K562 (cell line): Measurements from ENCODE around the gene BAIAP3. TPM values are rescaled to one million over a fixed set of nuclear protein-coding genes. Genes with fewer than 3 reads are reported as not detected.

ENCODE experiments used
- ATAC-seq: fragments of 200-7000 bp; cut with Tn5 transposase; 3 replicates; pipeline ENCODE4 v1.9.1; 2020; ENCODE audit warnings: moderate library complexity
- BruUV-seq: library from RNA; stranded (reverse); fragments of 400-500 nt; replicated peaks from 2 replicates; lab custom pipeline; 2021; lab: Mats Ljungman, UMichigan
- CTCF ChIA-PET: fragments of 300-600 bp; formaldehyde crosslinking; extraction: SDS; loops from one replicate; lab custom pipeline; 2021; ENCODE audit warnings: low intra/inter-chr PET ratio; lab: Yijun Ruan, JAX
- POLR2A ChIA-PET: fragments of 300-600, 350-650 bp; sonication (Branson Sonifier 250); formaldehyde crosslinking; extraction: SDS; loops from one replicate; lab custom pipeline; 2021; ENCODE audit warnings: antibody characterized with exemption, inconsistent platforms; lab: Yijun Ruan, JAX
- DNase-seq, 4 experiments: peaks; one replicate each; pipeline versions ENCODE4 v3.0.0 to v3.0.0-alpha.2; 2011 to 2018; ENCODE audit warnings: low spot score in 3 of 4, mixed read lengths in 3 of 4; ENCODE audit errors: extremely low read depth in 1 of 4
- FAIRE-seq: peaks from 2 replicates; lab custom pipeline; 2011; peaks lifted over from hg19 to GRCh38; lab: Jason Lieb, UNC
- H2AFZ ChIP-seq: 2 replicates; pipeline ENCODE4 v1.6.0; 2011; ENCODE audit warnings: low read depth, low read length, control low read depth, inconsistent platforms
- H3K27ac ChIP-seq: fragments of 200-600 bp; 3 replicates; pipeline ENCODE4 v1.8.0; 2011; ENCODE audit warnings: low read depth, mild to moderate bottlenecking, control low read depth, inconsistent platforms, low read length, moderate library complexity, mixed read lengths; ENCODE audit errors: extremely low read depth
- H3K27me3 ChIP-seq, 2 experiments: fragments of 300-600 bp in 1 of 2; 2 replicates in 1 of 2; 3 replicates in 1 of 2; pipeline versions ENCODE4 v1.6.0 to v1.8.0; 2011; ENCODE audit warnings: inconsistent platforms in 2 of 2, low read length in 2 of 2, mild to moderate bottlenecking in 1 of 2, mixed read lengths in 1 of 2, moderate library complexity in 1 of 2; ENCODE audit not compliant: control insufficient read depth in 2 of 2, insufficient read depth in 2 of 2
- H3K36me3 ChIP-seq: fragments of 300-600 bp; 3 replicates; pipeline ENCODE4 v1.8.0; 2011; ENCODE audit warnings: mild to moderate bottlenecking, low read length, inconsistent platforms; ENCODE audit not compliant: control insufficient read depth, insufficient read depth
- H3K4me1 ChIP-seq, 2 experiments: fragments of 200-600 bp in 1 of 2; replicated peaks in 1 of 2; 2 replicates in 1 of 2; 3 replicates in 1 of 2; pipeline versions ENCODE4 v1.5.1 to v1.8.0; 2011; ENCODE audit warnings: inconsistent platforms in 2 of 2, low read length in 2 of 2, mild to moderate bottlenecking in 1 of 2, mixed read lengths in 1 of 2, moderate library complexity in 1 of 2; ENCODE audit not compliant: control insufficient read depth in 2 of 2, insufficient read depth in 2 of 2
- H3K4me2 ChIP-seq: 2 replicates; pipeline ENCODE4 v1.6.1; 2011; ENCODE audit warnings: low read length, control low read depth, inconsistent platforms, mixed read lengths; ENCODE audit not compliant: insufficient read depth
- H3K4me3 ChIP-seq: fragments of 200-600 bp; sonication (generic), shearing (Covaris generic); 2 replicates; pipeline ENCODE4 v1.5.1; 2016; ENCODE audit warnings: control low read depth, inconsistent platforms
- H3K79me2 ChIP-seq: fragments of 200-600 bp; 3 replicates; pipeline ENCODE4 v1.8.0; 2011; ENCODE audit warnings: low read length, inconsistent platforms; ENCODE audit not compliant: control insufficient read depth, insufficient read depth
- H3K9ac ChIP-seq, 2 experiments: 2 replicates each; pipeline versions ENCODE4 v1.6.0 to v1.6.1; 2011; ENCODE audit warnings: low read depth in 2 of 2, low read length in 2 of 2, control low read depth in 1 of 2, inconsistent platforms in 1 of 2, mild to moderate bottlenecking in 1 of 2, mixed read lengths in 1 of 2; ENCODE audit not compliant: insufficient read depth in 1 of 2
- H3K9me1 ChIP-seq: one replicate; pipeline ENCODE4 v1.6.0; 2011; ENCODE audit warnings: inconsistent platforms, mild to moderate bottlenecking, low read length, moderate library complexity; ENCODE audit not compliant: control insufficient read depth, insufficient read depth
- H3K9me3 ChIP-seq: replicated peaks from 2 replicates; pipeline ENCODE4 v1.5.1; 2011; ENCODE audit warnings: low read depth, low read length, inconsistent platforms; ENCODE audit not compliant: control insufficient read depth, insufficient read depth
- H4K20me1 ChIP-seq: replicated peaks from 2 replicates; pipeline ENCODE4 v1.6.1; 2011; ENCODE audit warnings: low read length, inconsistent platforms, mixed read lengths; ENCODE audit not compliant: control insufficient read depth, insufficient read depth
- BRD4 ChIP-seq: fragments of 200-600 bp; sonication (generic); IDR thresholded peaks from 2 replicates; pipeline ENCODE4 v1.6.1; 2017; ENCODE audit warnings: inconsistent platforms
- HDAC2 ChIP-seq: fragments of 450-650 bp; IDR thresholded peaks from 2 replicates; pipeline ENCODE4 v1.6.1; 2016; ENCODE audit warnings: mild to moderate bottlenecking
- ZNF263 ChIP-seq: sonication (generic); formaldehyde crosslinking; IDR thresholded peaks from 2 replicates; pipeline ENCODE4 v1.8.0; 2022; ENCODE audit warnings: mild to moderate bottlenecking, missing genetic modification reagents, borderline replicate concordance
- WGBS: fragments of 100-300 bp; shearing (Covaris generic); methylation state at CpG from one replicate; pipeline ENCODE4 v1.1.6; 2016; ENCODE audit warnings: low coverage, mixed read lengths; ENCODE audit not compliant: insufficient coverage; ENCODE audit errors: missing lambda C conversion rate; 5-methylcytosine and 5-hydroxymethylcytosine counted together
- in situ Hi-C: fragments of 300-500 bp; cut with MboI; formaldehyde crosslinking; loops from 4 replicates; pipeline ENCODE4 v1.15.0; 2018; ENCODE audit warnings: inconsistent platforms, mixed read lengths
- intact Hi-C: fragments of 100-400 bp; cut with micrococcal nuclease; formaldehyde crosslinking; loops from 2 replicates; pipeline ENCODE4 v1.14.2; 2022
- polyA plus RNA-seq, 8 experiments: library from polyadenylated mRNA; depleted of rRNA in 4 of 8; stranded (reverse) in 5 of 8; unstranded in 3 of 8; fragments of >200 nt; fragmentation: Nextera tagmentation in 2 of 8; fragmentation: Illumina TruSeq in 1 of 8; extraction: Ambion mirVana in 2 of 8; extraction: Trizol in 1 of 8; gene quantifications; 2 replicates each; pipeline versions ENCODE4 v1.2.1 to v1.2.3, GENCODE V29; 2011 to 2014; ENCODE audit warnings: inconsistent platforms in 1 of 8, missing spikeins in 1 of 8
- total RNA-seq, 7 experiments: library from RNA; depleted of rRNA in 6 of 7; stranded (reverse); fragments of >200 nt in 6 of 7; fragmentation: Illumina TruSeq in 2 of 7; extraction: Trizol in 2 of 7; gene quantifications; 2 replicates each; pipeline versions ENCODE4 v1.2.1 to v1.2.3, GENCODE V29; 2011 to 2021; ENCODE audit warnings: low replicate concordance in 1 of 7
- TF ChIP-seq, protein P1 (sequence below): sonication (generic); formaldehyde crosslinking; IDR thresholded peaks from 2 replicates; pipeline ENCODE4 v1.5.0; 2020; ENCODE audit warnings: missing genetic modification reagents
- TF ChIP-seq, protein P2 (sequence below): fragments of 450-650 bp; formaldehyde crosslinking; IDR thresholded peaks from 2 replicates; pipeline ENCODE4 v1.4.0; 2020; ENCODE audit warnings: mild to moderate bottlenecking
- TF ChIP-seq, protein P3 (sequence below): sonication (generic); formaldehyde crosslinking; IDR thresholded peaks from 2 replicates; pipeline ENCODE4 v1.8.1; 2023; ENCODE audit warnings: mild to moderate bottlenecking, missing genetic modification reagents

The BAIAP3 gene
- total and polyA plus RNA-seq, 9 of the 15 experiments (the other 6 are each of a cell fraction or from before 2014, with no cell fraction given) = 0.03 to 4.5 (median 0.57) TPM; not detected in 1

DNA sequence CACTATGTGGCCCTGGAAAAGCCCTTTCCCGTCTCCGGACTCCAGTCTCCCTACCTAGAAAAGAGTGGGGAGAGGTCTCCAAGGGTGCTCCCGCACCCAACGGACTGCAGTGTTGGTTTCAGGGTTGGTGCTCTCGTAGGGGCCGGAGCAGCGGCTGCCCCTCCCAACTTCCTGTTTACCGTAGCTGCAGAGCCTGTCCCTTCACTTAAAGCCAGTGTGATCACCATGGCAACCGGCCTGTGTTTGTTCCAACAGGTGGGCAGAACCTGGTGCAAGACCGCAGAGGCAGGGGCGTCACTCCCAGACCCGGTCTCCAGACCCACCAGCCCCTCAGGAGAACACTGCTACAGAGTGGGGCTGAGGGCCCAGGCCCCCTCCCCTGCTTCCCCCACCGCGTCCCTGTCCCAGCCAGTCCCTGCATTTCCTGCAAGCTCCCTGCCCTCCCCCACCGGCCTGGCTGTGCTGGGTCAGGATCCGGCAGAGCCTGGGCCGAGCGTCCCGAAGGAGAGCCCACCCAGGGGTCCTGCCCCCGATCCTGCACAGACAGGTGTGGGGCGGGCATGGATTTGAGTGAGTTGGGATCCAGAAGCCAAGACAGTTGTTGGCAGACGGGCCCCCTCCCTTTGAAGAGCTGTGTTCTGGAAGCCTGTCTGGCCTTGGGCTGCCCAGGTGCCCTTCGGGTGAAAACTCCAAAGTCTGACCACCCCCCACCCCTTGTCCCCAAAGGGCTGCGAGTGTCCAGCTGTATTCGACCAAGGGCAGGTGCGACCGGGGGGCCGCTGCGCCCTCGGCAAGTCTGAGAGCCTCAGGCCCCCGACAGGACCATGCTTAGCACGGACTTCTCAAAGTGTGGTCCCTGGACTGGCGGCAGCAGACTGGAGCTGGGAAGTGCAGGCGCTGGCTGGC lies 1.5 kb upstream of the BAIAP3 start (continued):
- TF ChIP-seq, protein P1, sequence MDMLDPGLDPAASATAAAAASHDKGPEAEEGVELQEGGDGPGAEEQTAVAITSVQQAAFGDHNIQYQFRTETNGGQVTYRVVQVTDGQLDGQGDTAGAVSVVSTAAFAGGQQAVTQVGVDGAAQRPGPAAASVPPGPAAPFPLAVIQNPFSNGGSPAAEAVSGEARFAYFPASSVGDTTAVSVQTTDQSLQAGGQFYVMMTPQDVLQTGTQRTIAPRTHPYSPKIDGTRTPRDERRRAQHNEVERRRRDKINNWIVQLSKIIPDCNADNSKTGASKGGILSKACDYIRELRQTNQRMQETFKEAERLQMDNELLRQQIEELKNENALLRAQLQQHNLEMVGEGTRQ (CRISPR knock-in tag) = no peak
- TF ChIP-seq, protein P2, sequence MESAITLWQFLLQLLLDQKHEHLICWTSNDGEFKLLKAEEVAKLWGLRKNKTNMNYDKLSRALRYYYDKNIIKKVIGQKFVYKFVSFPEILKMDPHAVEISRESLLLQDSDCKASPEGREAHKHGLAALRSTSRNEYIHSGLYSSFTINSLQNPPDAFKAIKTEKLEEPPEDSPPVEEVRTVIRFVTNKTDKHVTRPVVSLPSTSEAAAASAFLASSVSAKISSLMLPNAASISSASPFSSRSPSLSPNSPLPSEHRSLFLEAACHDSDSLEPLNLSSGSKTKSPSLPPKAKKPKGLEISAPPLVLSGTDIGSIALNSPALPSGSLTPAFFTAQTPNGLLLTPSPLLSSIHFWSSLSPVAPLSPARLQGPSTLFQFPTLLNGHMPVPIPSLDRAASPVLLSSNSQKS = no peak

DNA sequence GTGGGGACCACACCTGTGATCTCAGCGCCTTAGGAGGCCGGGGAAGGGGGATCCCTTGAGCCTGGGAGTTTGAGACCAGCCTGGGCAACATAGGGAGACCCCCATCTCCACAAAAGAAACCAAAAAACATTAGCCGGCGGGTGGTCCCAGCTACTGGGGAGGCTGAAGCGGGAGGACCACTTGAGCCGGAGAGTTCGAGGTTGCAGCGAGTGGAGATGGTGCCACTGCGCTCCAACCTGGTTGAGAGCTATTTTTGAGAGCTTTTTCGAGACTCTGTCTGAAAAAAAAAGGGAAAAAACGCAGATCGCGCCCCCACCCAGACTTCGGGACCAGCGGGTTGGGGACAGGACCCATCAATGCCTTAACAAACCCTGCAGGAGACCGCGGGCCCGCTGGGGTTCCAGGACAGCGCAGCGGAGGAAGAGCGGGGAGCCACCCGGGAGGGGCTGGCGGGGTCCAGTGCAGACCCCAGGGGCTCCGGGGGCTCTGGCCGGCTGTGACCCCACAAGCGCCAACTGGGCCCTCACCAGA lies 762 bp upstream of the BAIAP3 start:
- DNase-seq (no peak), FAIRE-seq (no peak), ATAC-seq (peak; percentile 7; the same call in 1 of the 3 replicates)
- Histone ChIP-seq H3K4me1 (peaks cover 17 to 74% of the 10 kb centered on the region in 2 experiments), H4K20me1 (0 out of 2 replicates have a peak, but pooled peaks cover 9% of the 10 kb centered on the region), H3K9me1 (no peaks in the 10 kb centered on the region), H3K27ac (peak overlapping the region; percentile 90; the same call in 1 of the 3 replicates), H3K4me3 (peak overlapping the region; percentile 51), H3K79me2 (no peaks in the 10 kb centered on the region), H3K9me3 (0 out of 2 replicates have a peak, but pooled peaks cover 4% of the 10 kb centered on the region), H3K36me3 (no peaks in the 10 kb centered on the region), H3K9ac (peak overlapping the region; percentile 10 to 85; a peak in 3 of 4 replicates), H3K4me2 (peak overlapping the region; percentile 66; the same call in 1 of the 2 replicates), H3K27me3 (peaks cover 6 to 19% of the 10 kb centered on the region in 2 experiments; a peak in 3 of 5 replicates), H2AFZ (peak overlapping the region; percentile 86; the same call in 1 of the 2 replicates)
- intact Hi-C loops = no loop called here
- 41% methylated on average over 22 of the region's 26 CpGs for WGBS
- in situ Hi-C loops = no loop called here
- no TSS peak for BruUV-seq
- ChIA-PET POLR2A (interaction anchor here (0.6 to 1.5 kb wide), 8 partner anchors 11 to 907 kb away, joined by 3 to 5 read pairs (median 3); partner anchors contain the start of gene UBE2I), CTCF (no interaction called here)
- TF ChIP-seq, protein P3, sequence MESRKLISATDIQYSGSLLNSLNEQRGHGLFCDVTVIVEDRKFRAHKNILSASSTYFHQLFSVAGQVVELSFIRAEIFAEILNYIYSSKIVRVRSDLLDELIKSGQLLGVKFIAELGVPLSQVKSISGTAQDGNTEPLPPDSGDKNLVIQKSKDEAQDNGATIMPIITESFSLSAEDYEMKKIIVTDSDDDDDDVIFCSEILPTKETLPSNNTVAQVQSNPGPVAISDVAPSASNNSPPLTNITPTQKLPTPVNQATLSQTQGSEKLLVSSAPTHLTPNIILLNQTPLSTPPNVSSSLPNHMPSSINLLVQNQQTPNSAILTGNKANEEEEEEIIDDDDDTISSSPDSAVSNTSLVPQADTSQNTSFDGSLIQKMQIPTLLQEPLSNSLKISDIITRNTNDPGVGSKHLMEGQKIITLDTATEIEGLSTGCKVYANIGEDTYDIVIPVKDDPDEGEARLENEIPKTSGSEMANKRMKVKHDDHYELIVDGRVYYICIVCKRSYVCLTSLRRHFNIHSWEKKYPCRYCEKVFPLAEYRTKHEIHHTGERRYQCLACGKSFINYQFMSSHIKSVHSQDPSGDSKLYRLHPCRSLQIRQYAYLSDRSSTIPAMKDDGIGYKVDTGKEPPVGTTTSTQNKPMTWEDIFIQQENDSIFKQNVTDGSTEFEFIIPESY = peak; percentile 1; the same call in 1 of the 2 replicates
- TF ChIP-seq HDAC2 (0 out of 2 replicates have a peak, but pooled peaks have one; percentile 20), ZNF263 (CRISPR knock-in tag) (peak; percentile 73; the same call in 1 of the 2 replicates), BRD4 (no peak)
